Liver (tissue), 9 donors: ENCODE measurements around the gene CCDC30. TPM values are rescaled to one million over a fixed set of nuclear protein-coding genes. Genes with fewer than 3 reads are reported as not detected.

Experiments used
- DNase-seq: peaks from one replicate; pipeline ENCODE4 v3.0.0-alpha.2; 2017; ENCODE audit warnings: low spot score
- H3K27ac ChIP-seq, 2 donors: one replicate each; pipeline ENCODE4 v1.7.0; 2013; ENCODE audit warnings: inconsistent platforms in 2 of 2, low read length in 2 of 2, control low read depth in 1 of 2, low read depth in 1 of 2, mild to moderate bottlenecking in 1 of 2
- H3K27me3 ChIP-seq, 4 donors: one replicate each; pipeline versions ENCODE4 v1.6.1 to v1.7.0; 2013; ENCODE audit warnings: low read length in 3 of 4, inconsistent platforms in 1 of 4, mild to moderate bottlenecking in 1 of 4, moderate library complexity in 1 of 4; ENCODE audit not compliant: control insufficient read depth in 4 of 4, insufficient read depth in 4 of 4
- H3K36me3 ChIP-seq, 4 donors: one replicate each; pipeline versions ENCODE4 v1.6.1 to v1.7.0; 2013; ENCODE audit warnings: low read length in 3 of 4, mild to moderate bottlenecking in 3 of 4, low read depth in 1 of 4, moderate library complexity in 1 of 4; ENCODE audit not compliant: control insufficient read depth in 4 of 4, insufficient read depth in 3 of 4
- H3K4me1 ChIP-seq, 4 donors: one replicate each; pipeline versions ENCODE4 v1.6.1 to v1.7.0; 2013; ENCODE audit warnings: low read length in 3 of 4, mild to moderate bottlenecking in 3 of 4, moderate library complexity in 1 of 4; ENCODE audit not compliant: control insufficient read depth in 4 of 4, insufficient read depth in 4 of 4
- H3K4me3 ChIP-seq, 3 donors: one replicate each; pipeline versions ENCODE4 v1.6.1 to v1.7.0; 2013; ENCODE audit warnings: low read length in 3 of 3, control low read depth in 1 of 3, low read depth in 1 of 3, mild to moderate bottlenecking in 1 of 3
- H3K9ac ChIP-seq, 2 donors: one replicate each; pipeline ENCODE4 v1.7.0; 2013; ENCODE audit warnings: low read length in 2 of 2, mild to moderate bottlenecking in 2 of 2, moderate library complexity in 2 of 2, control low read depth in 1 of 2, low read depth in 1 of 2
- H3K9me3 ChIP-seq, 4 donors: one replicate each; pipeline versions ENCODE4 v1.6.1 to v1.7.0; 2013; ENCODE audit warnings: low read length in 3 of 4; ENCODE audit not compliant: control insufficient read depth in 4 of 4
- ATF3 ChIP-seq: IDR thresholded peaks from 2 replicates; pipeline ENCODE4 v1.6.1; 2016; ENCODE audit warnings: antibody characterized with exemption
- CTCF ChIP-seq: fragments of 150-350 bp; IDR thresholded peaks from 2 replicates; pipeline ENCODE4 v1.5.1; 2017; ENCODE audit warnings: improper control_type of control experiment, low read depth, low read length; ENCODE audit not compliant: missing input control
- EGR1 ChIP-seq, 2 donors: IDR thresholded peaks; 2 replicates each; pipeline ENCODE4 v1.6.1; 2016 to 2018; ENCODE audit warnings: antibody characterized with exemption in 2 of 2, low read depth in 2 of 2
- FOXA1 ChIP-seq: IDR thresholded peaks from 2 replicates; pipeline ENCODE4 v1.6.1; 2016; ENCODE audit warnings: antibody characterized with exemption
- FOXA2 ChIP-seq: IDR thresholded peaks from 2 replicates; pipeline ENCODE4 v1.6.1; 2016; ENCODE audit warnings: antibody characterized with exemption
- GABPA ChIP-seq, 2 donors: IDR thresholded peaks in 1 of 2; conservative IDR thresholded peaks in 1 of 2; 2 replicates each; pipeline ENCODE4 v1.6.1; 2016; ENCODE audit warnings: antibody characterized with exemption in 2 of 2, mild to moderate bottlenecking in 1 of 2, moderate library complexity in 1 of 2
- HNF4A ChIP-seq, 2 donors: conservative IDR thresholded peaks; 2 replicates each; pipeline ENCODE4 v1.6.1; 2016; ENCODE audit warnings: antibody characterized with exemption in 2 of 2, mild to moderate bottlenecking in 2 of 2
- HNF4G ChIP-seq: IDR thresholded peaks from 2 replicates; pipeline ENCODE4 v1.6.1; 2016; ENCODE audit warnings: antibody characterized with exemption
- JUND ChIP-seq, 2 donors: IDR thresholded peaks; 2 replicates each; pipeline ENCODE4 v1.6.1; 2016; ENCODE audit warnings: antibody characterized with exemption in 2 of 2
- MAX ChIP-seq: IDR thresholded peaks from 2 replicates; pipeline ENCODE4 v1.6.1; 2016; ENCODE audit warnings: antibody characterized with exemption
- NR2F2 ChIP-seq: IDR thresholded peaks from 2 replicates; pipeline ENCODE4 v1.6.1; 2016; ENCODE audit warnings: antibody characterized with exemption
- RAD21 ChIP-seq, 2 donors: IDR thresholded peaks; 2 replicates each; pipeline ENCODE4 v1.6.1; 2016; ENCODE audit warnings: antibody characterized with exemption in 2 of 2, mild to moderate bottlenecking in 2 of 2
- REST ChIP-seq: IDR thresholded peaks from 2 replicates; pipeline ENCODE4 v1.6.1; 2016; ENCODE audit warnings: antibody characterized with exemption, mild to moderate bottlenecking
- RXRA ChIP-seq, 2 donors: IDR thresholded peaks; 2 replicates each; pipeline ENCODE4 v1.6.1; 2017 to 2018; ENCODE audit warnings: antibody characterized with exemption in 2 of 2, mild to moderate bottlenecking in 1 of 2
- SP1 ChIP-seq: IDR thresholded peaks from 2 replicates; pipeline ENCODE4 v1.6.1; 2018; ENCODE audit warnings: antibody characterized with exemption, mild to moderate bottlenecking
- TAF1 ChIP-seq: conservative IDR thresholded peaks from 2 replicates; pipeline ENCODE4 v1.6.1; 2016; ENCODE audit warnings: antibody characterized with exemption, mild to moderate bottlenecking
- YY1 ChIP-seq: IDR thresholded peaks from 2 replicates; pipeline ENCODE4 v1.6.1; 2016; ENCODE audit warnings: antibody characterized with exemption, mild to moderate bottlenecking
- ZBTB33 ChIP-seq: IDR thresholded peaks from 2 replicates; pipeline ENCODE4 v1.6.1; 2016; ENCODE audit warnings: antibody characterized with exemption
- WGBS: extraction: QIAGEN DNeasy Blood & Tissue Kit; methylation state at CpG from one replicate; pipeline ENCODE4 v1.1.7; 2013; 5-methylcytosine and 5-hydroxymethylcytosine counted together
- polyA plus RNA-seq, 2 donors: library from polyadenylated mRNA; stranded (reverse) in 1 of 2; unstranded in 1 of 2; fragments of 200-250 nt in 1 of 2; fragments of >200 nt in 1 of 2; fragmentation: Nextera tagmentation in 1 of 2; extraction: Ambion mirVana in 1 of 2; gene quantifications; one replicate each; pipeline versions ENCODE4 v1.2.1 to v1.2.3, GENCODE V29; 2013 to 2015
- total RNA-seq, 2 donors: library from RNA; depleted of rRNA; stranded (reverse); fragments of >200 nt; gene quantifications; one replicate each; pipeline ENCODE4 v1.2.3, GENCODE V29; 2014
- donor health status: healthy.
- donor health status: healthy.
- donor health status: healthy.
- donor health status: healthy.
- donor health status: healthy.

CCDC30 gene
- total and polyA plus RNA-seq, 4 donors: 0.07 to 2.0 (median 1.3) TPM

GRCh38 chr1:42670425-42670824 is 207.3 kb downstream of the CCDC30 start:
- H3K27ac ChIP-seq: no peak overlapping the region
- H3K4me1 ChIP-seq: peaks cover 0 to 6% (median 3%) of the 10 kb centered on the region in 4 donors
- H3K9ac ChIP-seq: no peak overlapping the region
- no peak for DNase-seq
- no peaks in the 10 kb centered on the region for H3K27me3 ChIP-seq
- 99% methylated on average over 4 of the region's 4 CpGs for WGBS
- H3K9me3 ChIP-seq: no peaks in the 10 kb centered on the region
- no peak overlapping the region for H3K4me3 ChIP-seq
- TF ChIP-seq YY1 (no peak), SP1 (no peak), TAF1 (no peak), RXRA (IDR thresholded peaks at IDR 0.05) (no peak), FOXA2 (no peak), HNF4A (conservative IDR thresholded peaks at IDR 0.05) (no peak), GABPA (IDR thresholded peaks at IDR 0.05 in 1 of 2, conservative IDR thresholded peaks at IDR 0.05 in 1 of 2) (no peak), MAX (no peak), FOXA1 (no peak), EGR1 (IDR thresholded peaks at IDR 0.05; ENCODE audit: low read depth in 2 of 2) (no peak), NR2F2 (no peak), HNF4G (no peak), REST (no peak), RAD21 (IDR thresholded peaks at IDR 0.05) (no peak), JUND (IDR thresholded peaks at IDR 0.05) (no peak), CTCF (no peak), ATF3 (no peak), ZBTB33 (no peak)
- peaks cover 2 to 35% (median 28%) of the 10 kb centered on the region in 4 donors for H3K36me3 ChIP-seq
